HCT116 (cell line): ENCODE data around the gene CDR2L.

ENCODE experiments used
- CTCF ChIP-seq, 3 experiments: fragments of 200-600 bp in 1 of 3; sonication (generic) in 1 of 3; IDR thresholded peaks in 2 of 3; conservative IDR thresholded peaks in 1 of 3; 2 replicates each; pipeline ENCODE4 v1.5.1; 2012 to 2017; ENCODE audit warnings: low read depth in 2 of 3, low read length in 2 of 3, antibody characterized with exemption in 1 of 3, borderline replicate concordance in 1 of 3, control low read depth in 1 of 3, mild to moderate bottlenecking in 1 of 3, mixed read lengths in 1 of 3, mixed run types in 1 of 3, moderate library complexity in 1 of 3; ENCODE audit not compliant: insufficient read depth in 1 of 3
- ELF1 ChIP-seq: IDR thresholded peaks from 2 replicates; pipeline ENCODE4 v1.6.1; 2012; ENCODE audit warnings: low read depth, borderline replicate concordance
- EZH2 ChIP-seq: fragments of 200-600 bp; sonication (generic); IDR thresholded peaks from 2 replicates; pipeline ENCODE4 v1.6.1; 2017; ENCODE audit warnings: antibody characterized with exemption, mixed run types
- EZH2phosphoT487 ChIP-seq: fragments of 200-600 bp; IDR thresholded peaks from 2 replicates; pipeline ENCODE4 v1.6.1; 2018; ENCODE audit warnings: antibody characterized with exemption, borderline replicate concordance
- POLR2A ChIP-seq: IDR thresholded peaks from 2 replicates; pipeline ENCODE4 v1.7.0; 2011; ENCODE audit warnings: borderline replicate concordance; ENCODE audit not compliant: insufficient read depth, insufficient read length; ENCODE audit errors: extremely low read depth
- SIN3A ChIP-seq: IDR thresholded peaks from 2 replicates; pipeline ENCODE4 v1.6.1; 2012; ENCODE audit warnings: low read depth
- TF ChIP-seq, protein P1 (sequence below): IDR thresholded peaks from 2 replicates; pipeline ENCODE4 v1.6.1; 2012; ENCODE audit warnings: low read depth
- TF ChIP-seq, protein P2 (sequence below): IDR thresholded peaks from 2 replicates; pipeline ENCODE4 v1.6.1; 2012

DNA sequence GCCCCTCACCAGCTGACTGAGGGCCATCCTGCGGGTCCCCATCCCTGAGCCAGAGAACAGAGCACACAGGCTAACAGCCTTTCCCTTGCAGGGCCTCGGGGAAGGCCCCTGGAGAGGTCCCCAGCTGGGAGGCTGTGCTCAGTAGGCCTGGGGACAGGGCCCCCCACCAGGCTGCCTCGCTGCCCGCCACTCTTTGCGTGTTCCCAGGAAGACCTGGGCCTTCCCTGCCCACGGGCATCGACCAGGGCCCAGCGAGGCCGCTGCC is 15.7 kb upstream of the CDR2L start:
- no peak for TF ChIP-seq CTCF (IDR thresholded peaks at IDR 0.05 in 2 of 3, conservative IDR thresholded peaks at IDR 0.05 in 1 of 3; ENCODE audit: borderline replicate concordance in 1 of 3, insufficient read depth in 1 of 3, low read depth in 2 of 3, low read length in 2 of 3)
- no peak for TF ChIP-seq EZH2
- TF ChIP-seq, protein P1, sequence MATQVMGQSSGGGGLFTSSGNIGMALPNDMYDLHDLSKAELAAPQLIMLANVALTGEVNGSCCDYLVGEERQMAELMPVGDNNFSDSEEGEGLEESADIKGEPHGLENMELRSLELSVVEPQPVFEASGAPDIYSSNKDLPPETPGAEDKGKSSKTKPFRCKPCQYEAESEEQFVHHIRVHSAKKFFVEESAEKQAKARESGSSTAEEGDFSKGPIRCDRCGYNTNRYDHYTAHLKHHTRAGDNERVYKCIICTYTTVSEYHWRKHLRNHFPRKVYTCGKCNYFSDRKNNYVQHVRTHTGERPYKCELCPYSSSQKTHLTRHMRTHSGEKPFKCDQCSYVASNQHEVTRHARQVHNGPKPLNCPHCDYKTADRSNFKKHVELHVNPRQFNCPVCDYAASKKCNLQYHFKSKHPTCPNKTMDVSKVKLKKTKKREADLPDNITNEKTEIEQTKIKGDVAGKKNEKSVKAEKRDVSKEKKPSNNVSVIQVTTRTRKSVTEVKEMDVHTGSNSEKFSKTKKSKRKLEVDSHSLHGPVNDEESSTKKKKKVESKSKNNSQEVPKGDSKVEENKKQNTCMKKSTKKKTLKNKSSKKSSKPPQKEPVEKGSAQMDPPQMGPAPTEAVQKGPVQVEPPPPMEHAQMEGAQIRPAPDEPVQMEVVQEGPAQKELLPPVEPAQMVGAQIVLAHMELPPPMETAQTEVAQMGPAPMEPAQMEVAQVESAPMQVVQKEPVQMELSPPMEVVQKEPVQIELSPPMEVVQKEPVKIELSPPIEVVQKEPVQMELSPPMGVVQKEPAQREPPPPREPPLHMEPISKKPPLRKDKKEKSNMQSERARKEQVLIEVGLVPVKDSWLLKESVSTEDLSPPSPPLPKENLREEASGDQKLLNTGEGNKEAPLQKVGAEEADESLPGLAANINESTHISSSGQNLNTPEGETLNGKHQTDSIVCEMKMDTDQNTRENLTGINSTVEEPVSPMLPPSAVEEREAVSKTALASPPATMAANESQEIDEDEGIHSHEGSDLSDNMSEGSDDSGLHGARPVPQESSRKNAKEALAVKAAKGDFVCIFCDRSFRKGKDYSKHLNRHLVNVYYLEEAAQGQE, result no peak
- no peak for TF ChIP-seq EZH2phosphoT487
- TF ChIP-seq, protein P2, sequence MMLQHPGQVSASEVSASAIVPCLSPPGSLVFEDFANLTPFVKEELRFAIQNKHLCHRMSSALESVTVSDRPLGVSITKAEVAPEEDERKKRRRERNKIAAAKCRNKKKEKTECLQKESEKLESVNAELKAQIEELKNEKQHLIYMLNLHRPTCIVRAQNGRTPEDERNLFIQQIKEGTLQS, result no peak
- no peak for TF ChIP-seq SIN3A
- TF ChIP-seq POLR2A, result no peak
- no peak for TF ChIP-seq ELF1
